Heart right ventricle (tissue), 16 donors: ENCODE measurements around the gene NCR2. TPM values are rescaled to one million over a fixed set of nuclear protein-coding genes. Genes with fewer than 3 reads are reported as not detected.

Source experiments
- ATAC-seq, 8 donors: fragments of 200-7000 bp; cut with Tn5 transposase; one replicate each; pipeline ENCODE4 v1.9.1; 2020; ENCODE audit warnings: mild to moderate bottlenecking in 8 of 8, moderate library complexity in 8 of 8, moderate number of reproducible peaks in 1 of 8
- DNase-seq, 2 donors: peaks; one replicate each; pipeline ENCODE4 v3.0.0-alpha.2; 2020
- H3K27ac ChIP-seq, 10 donors: fragments of 200-600 bp; sonication (generic) in 2 of 10; one replicate each; pipeline versions ENCODE4 v1.5.0 to v1.8.0; 2020 to 2022; ENCODE audit warnings: mild to moderate bottlenecking in 3 of 10
- H3K27me3 ChIP-seq, 7 donors: fragments of 200-600 bp; one replicate each; pipeline ENCODE4 v1.8.0; 2021 to 2022; ENCODE audit warnings: mild to moderate bottlenecking in 2 of 7
- H3K36me3 ChIP-seq, 9 donors: fragments of 200-600 bp; sonication (generic) in 1 of 9; one replicate each; pipeline versions ENCODE4 v1.5.0 to v1.8.0; 2020 to 2022; ENCODE audit warnings: mild to moderate bottlenecking in 2 of 9
- H3K4me1 ChIP-seq, 9 donors: fragments of 200-600 bp; sonication (generic) in 1 of 9; one replicate each; pipeline versions ENCODE4 v1.5.0 to v1.8.0; 2020 to 2022; ENCODE audit warnings: mild to moderate bottlenecking in 4 of 9
- H3K4me3 ChIP-seq, 10 donors: fragments of 200-600 bp; sonication (generic) in 2 of 10; one replicate each; pipeline versions ENCODE4 v1.5.0 to v1.8.0; 2020 to 2022; ENCODE audit warnings: mild to moderate bottlenecking in 7 of 10, moderate library complexity in 2 of 10
- H3K9me3 ChIP-seq, 11 donors: fragments of 200-600 bp in 10 of 11; sonication (generic) in 2 of 11; one replicate each; pipeline versions ENCODE4 v1.5.0 to v1.8.0; 2013 to 2022; ENCODE audit warnings: mild to moderate bottlenecking in 2 of 11, control low read depth in 1 of 11, moderate library complexity in 1 of 11
- WGBS, 2 donors: extraction: QIAGEN DNeasy Blood & Tissue Kit; methylation state at CpG; one replicate each; pipeline ENCODE4 v1.1.7; 2013; ENCODE audit warnings: inconsistent platforms in 1 of 2; 5-methylcytosine and 5-hydroxymethylcytosine counted together
- intact Hi-C, 10 donors: fragments of 100-400 bp; cut with DNase I; formaldehyde crosslinking; loops; one replicate each; pipeline versions ENCODE4 v1.11.1 to v1.14.2; 2022
- polyA plus RNA-seq, 2 donors: library from polyadenylated mRNA; stranded (reverse); fragments of 200-250 nt; gene quantifications; one replicate each; pipeline ENCODE4 v1.2.3, GENCODE V29; 2013
- total RNA-seq, 10 donors: library from RNA; stranded (reverse); fragmentation: NEBNext Ultra II Directional in 3 of 10; extraction: Animal tissue kit (Norgen Biotek cat#: 25700) in 3 of 10; gene quantifications; one replicate each; pipeline versions ENCODE4 v1.2.1 to v1.2.4, GENCODE V29; 2021 to 2023
- TF ChIP-seq, protein P1 (sequence below), 9 donors: fragments of 200-600 bp; sonication (generic) in 2 of 9; IDR thresholded peaks; one replicate each; pipeline versions ENCODE4 v1.5.0 to v1.8.0; 2021 to 2022; ENCODE audit warnings: antibody characterized with exemption in 9 of 9, mild to moderate bottlenecking in 5 of 9, moderate library complexity in 1 of 9
- donor health status: Arrhythmogenic right ventricular cardiomyopathy.
- donor health status: ischemic (EF 13 %, LVEDD 7.1; RV severe dilation, severe dysfunction).
- donor health status: healthy with polysubstance abuse.
- donor health status: DM: no; HTN: yes; CAD: no.
- donor health status: DM: no; HTN: no; CAD: no.
- donor health status: ischemic (EF 25% LVEDD 6.9; RV normal size, moderate dysfunction).
- donor health status: ischemic (EF 25% LVEDD 5.7; RV mildly dilated, moderate dysfunction).
- donor health status: healthy.
- donor health status: DM: yes; HTN: yes; CAD: no.
- donor health status: Ischemic cardiomyopathy.
- donor health status: ischemic (EF 35%, LVEDD 5.7; RV mildly dilated, moderate dysfunction).
- donor health status: nonischemic (EF 11% LVEDD 7.7; RV severe dilation, severe dysfunction).
- donor health status: DM: yes; HTN: yes; CAD: no.
- donor health status: PGD.
- donor health status: ischemic (EF 29% LVEDD 5.4; RV normal size, mild dysfunction).
- donor health status: nonischemic (EF 23%, LVEDD 6.1; RV moderate dilation, normal function).

Gene NCR2
- total and polyA plus RNA-seq, 12 donors: not detected

- DNase-seq: no peak
- Histone ChIP-seq H3K27ac (no peak overlapping the region), H3K4me1 (no peaks in the 10 kb centered on the region), H3K9me3 (no peaks in the 10 kb centered on the region), H3K27me3 (peaks cover 0 to 49% (median 21%) of the 10 kb centered on the region in 7 donors), H3K36me3 (no peaks in the 10 kb centered on the region), H3K4me3 (no peak overlapping the region)
- TF ChIP-seq, protein P1, sequence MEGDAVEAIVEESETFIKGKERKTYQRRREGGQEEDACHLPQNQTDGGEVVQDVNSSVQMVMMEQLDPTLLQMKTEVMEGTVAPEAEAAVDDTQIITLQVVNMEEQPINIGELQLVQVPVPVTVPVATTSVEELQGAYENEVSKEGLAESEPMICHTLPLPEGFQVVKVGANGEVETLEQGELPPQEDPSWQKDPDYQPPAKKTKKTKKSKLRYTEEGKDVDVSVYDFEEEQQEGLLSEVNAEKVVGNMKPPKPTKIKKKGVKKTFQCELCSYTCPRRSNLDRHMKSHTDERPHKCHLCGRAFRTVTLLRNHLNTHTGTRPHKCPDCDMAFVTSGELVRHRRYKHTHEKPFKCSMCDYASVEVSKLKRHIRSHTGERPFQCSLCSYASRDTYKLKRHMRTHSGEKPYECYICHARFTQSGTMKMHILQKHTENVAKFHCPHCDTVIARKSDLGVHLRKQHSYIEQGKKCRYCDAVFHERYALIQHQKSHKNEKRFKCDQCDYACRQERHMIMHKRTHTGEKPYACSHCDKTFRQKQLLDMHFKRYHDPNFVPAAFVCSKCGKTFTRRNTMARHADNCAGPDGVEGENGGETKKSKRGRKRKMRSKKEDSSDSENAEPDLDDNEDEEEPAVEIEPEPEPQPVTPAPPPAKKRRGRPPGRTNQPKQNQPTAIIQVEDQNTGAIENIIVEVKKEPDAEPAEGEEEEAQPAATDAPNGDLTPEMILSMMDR (IDR thresholded peaks at IDR 0.05): no peak
- ATAC-seq: no peak
- 34 to 40% methylated on average over 1 of the region's 1 CpG for WGBS, 2 donors
- intact Hi-C loops: no loop called here
Measured at GRCh38 chr6:41342241-41342640, 6.8 kb downstream of the NCR2 start.

DNA sequence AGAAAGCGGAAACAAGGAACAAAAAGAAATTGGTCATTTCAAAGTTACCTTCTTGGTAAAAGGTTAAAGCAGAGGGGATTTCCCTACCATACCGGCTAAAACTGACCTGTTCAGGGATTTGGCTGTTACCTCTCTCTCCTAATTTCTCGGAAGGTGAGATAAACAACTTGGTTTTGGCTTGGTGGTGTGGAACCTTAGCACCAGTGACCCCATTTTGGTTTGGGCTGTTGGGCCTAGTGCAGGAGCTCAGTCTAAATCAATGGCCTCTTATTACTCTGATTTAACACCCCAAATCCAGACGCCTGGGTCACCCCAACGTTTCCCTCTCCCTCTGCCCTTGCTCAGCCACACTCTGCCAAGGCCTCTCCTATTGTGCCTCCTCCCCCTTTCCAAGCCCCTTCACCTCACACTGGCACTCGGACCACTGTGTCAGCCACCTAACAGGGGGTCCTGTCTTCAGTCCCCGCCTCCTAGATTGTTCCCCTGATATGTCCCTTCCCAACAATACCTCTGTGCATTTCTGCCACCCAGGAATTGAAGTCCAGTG is 8.3 kb downstream of the NCR2 start:
- Histone ChIP-seq H3K4me1 (no peaks in the 10 kb centered on the region), H3K4me3 (no peak overlapping the region), H3K27ac (no peak overlapping the region), H3K9me3 (peaks cover 0 to 9% (median 3%) of the 10 kb centered on the region in 11 donors), H3K27me3 (peaks cover 0 to 57% (median 27%) of the 10 kb centered on the region in 7 donors), H3K36me3 (no peaks in the 10 kb centered on the region)
- ATAC-seq (no peak), DNase-seq (no peak)
- intact Hi-C loops: no loop called here
- WGBS, 2 donors: 84 to 87% methylated on average over 7 of the region's 7 CpGs
- TF ChIP-seq, protein P1 (IDR thresholded peaks at IDR 0.05): no peak

- no peak overlapping the region for H3K27ac ChIP-seq
- no peak overlapping the region for H3K4me3 ChIP-seq
- H3K27me3 ChIP-seq: peaks cover 0 to 62% (median 28%) of the 10 kb centered on the region in 7 donors
- intact Hi-C loops: no loop called here
- DNase-seq (no peak), ATAC-seq (no peak)
- WGBS, 2 donors: 53 to 61% methylated on average over 3 of the region's 3 CpGs
- TF ChIP-seq, protein P1 (IDR thresholded peaks at IDR 0.05): no peak
- H3K36me3 ChIP-seq: no peaks in the 10 kb centered on the region
- peaks cover 0 to 9% (median 4%) of the 10 kb centered on the region in 11 donors for H3K9me3 ChIP-seq
- no peaks in the 10 kb centered on the region for H3K4me1 ChIP-seq
Measured at GRCh38 chr6:41344876-41345275, 9.5 kb downstream of the NCR2 start.

DNA sequence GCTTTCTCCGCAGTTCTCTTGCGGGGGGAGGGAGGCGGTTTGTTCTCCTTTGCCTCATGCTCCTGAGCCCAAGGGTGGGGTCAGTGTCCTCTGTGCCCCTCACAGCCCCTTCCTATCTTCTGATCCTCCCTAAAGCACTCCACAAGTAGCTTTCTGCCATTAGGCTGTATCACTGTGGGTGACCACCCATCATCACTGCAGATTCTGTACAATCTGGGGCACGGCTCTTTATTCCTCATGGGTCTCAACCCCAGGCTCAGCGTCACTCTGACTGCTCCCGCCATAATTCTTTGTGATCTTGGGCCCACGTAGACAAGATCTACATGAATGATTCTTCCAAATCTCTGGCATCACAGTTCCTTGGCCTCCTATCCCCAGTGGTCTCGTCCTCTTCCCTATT is 10.5 kb downstream of the NCR2 start:
- TF ChIP-seq, protein P1 (IDR thresholded peaks at IDR 0.05): no peak
- WGBS, 2 donors: 88 to 94% methylated on average over 8 of the region's 8 CpGs
- intact Hi-C loops: no loop called here
- Histone ChIP-seq H3K9me3 (peaks cover 0 to 9% (median 4%) of the 10 kb centered on the region in 11 donors), H3K4me3 (no peak overlapping the region), H3K27me3 (peaks cover 0 to 68% (median 39%) of the 10 kb centered on the region in 7 donors), H3K36me3 (no peaks in the 10 kb centered on the region), H3K4me1 (no peaks in the 10 kb centered on the region), H3K27ac (no peak overlapping the region)
- ATAC-seq: no peak
- DNase-seq: no peak
